ENCODE data around the gene ADH7. TPM values are rescaled to one million over a fixed set of nuclear protein-coding genes. Genes with fewer than 3 reads are reported as not detected.
"Not testable (repeated sequence)": the region's sequence is repeated elsewhere in the genome, so short reads cannot be mapped to it uniquely, and the experiment has no call there.

ADH7 gene
- polyA plus RNA-seq, 3 donors, result not detected

DNA sequence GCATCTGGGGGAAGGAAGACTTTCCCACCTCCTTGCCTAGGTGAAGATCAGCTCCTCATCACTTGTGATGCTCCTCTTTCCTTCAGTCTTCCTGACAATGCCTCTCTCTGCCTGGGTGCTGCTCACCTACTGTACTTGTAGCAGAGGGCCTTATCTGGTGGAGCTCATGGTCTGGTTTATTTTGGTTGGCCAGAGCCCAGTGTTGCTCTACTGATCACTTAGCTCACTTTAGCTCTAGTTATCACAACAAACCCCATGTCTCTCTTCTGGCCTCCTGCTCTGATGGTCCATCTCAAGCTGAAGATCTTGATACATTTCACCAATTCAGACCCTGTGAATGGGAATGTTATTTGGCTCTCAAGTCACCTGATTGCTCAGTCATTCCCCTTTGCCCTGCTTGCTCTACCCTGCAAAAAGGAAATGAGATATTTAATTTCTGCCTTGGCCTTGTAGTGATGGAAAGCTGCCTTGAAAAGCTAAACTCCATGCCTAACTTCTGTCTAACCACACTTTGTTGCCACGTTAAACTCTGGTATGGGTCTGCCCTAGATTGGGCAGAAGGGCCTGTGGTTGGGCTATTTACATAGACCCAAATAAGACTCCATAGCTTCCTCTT is 52.3 kb downstream of the ADH7 start:
- DNase-seq (ENCODE audit: low read depth in 3 of 3, low spot score in 2 of 3), result no peak

DNA sequence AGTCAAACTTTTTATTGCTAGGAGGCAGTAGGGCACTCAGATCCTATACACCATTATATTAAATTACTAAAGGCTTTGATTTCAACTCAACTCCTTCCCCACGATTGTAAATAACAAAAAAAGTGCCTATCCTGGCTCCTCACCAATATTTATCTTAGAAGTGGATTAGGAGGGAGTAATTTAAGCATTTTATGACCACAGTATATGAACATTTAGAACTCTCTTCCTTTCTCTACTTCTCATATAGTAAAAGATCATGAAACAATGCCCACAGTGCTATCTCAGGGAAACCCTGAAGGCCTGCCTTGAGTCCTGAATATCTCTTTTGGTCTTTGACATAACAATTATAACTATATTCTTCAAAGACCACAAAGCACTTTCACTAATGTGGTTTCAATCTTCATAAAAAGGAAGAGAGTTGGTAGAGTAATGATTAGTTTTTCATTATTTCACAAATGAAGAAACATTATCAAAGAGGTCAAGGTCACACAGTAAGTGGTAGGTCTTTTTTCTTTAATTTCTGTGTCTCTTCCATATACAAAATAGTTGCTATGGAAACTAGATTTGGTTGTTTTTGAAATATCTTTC is 53.5 kb downstream of the ADH7 start:
- no peak for DNase-seq (ENCODE audit: low read depth in 3 of 3, low spot score in 2 of 3)

GRCh38 chr4:99379571-99379970 is 55.6 kb downstream of the ADH7 start:
- DNase-seq (ENCODE audit: low read depth in 3 of 3, low spot score in 2 of 3), result no peak

GRCh38 chr4:99378876-99379275 is 56.3 kb downstream of the ADH7 start:
- no peak for DNase-seq (ENCODE audit: low read depth in 3 of 3, low spot score in 2 of 3)

DNA sequence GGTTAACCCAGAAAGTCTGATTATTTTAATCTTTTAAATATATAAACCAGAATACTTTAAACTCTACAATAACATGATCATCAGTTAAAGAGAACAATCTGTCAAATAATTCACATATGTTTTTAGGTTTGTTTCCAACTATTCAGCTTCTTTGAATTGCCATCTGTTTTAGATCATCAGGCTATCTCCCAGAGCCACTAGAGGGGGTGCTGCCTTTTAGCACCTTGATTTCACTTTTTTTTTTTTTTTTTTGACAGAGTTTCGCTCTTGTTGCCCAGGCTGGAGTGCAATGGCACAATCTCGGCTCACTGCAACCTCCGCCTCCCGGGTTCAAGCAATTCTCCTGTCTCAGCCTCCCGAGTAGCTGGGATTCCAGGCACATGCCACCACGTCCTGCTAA is 57.8 kb downstream of the ADH7 start:
- not testable (repeated sequence) for DNase-seq (ENCODE audit: low read depth in 3 of 3, low spot score in 2 of 3)

DNA sequence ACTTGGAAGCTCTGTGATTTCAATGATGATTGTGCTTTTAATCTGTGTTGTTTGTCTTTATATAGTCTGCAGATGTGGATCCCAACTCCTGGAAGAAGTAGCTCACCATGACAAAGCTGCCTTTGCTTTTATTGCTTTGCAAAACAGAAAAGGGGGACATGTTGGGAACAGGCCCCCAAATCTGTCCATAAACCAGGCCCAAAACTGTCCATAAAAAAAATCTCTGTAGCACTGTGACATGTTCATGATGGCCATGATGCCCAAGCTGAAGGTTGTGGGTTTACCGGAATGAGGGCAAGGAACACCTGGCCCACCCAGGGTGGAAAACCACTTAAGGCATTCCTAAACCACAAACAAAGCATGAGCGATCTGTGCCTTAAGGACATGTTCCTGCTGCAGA is 62.7 kb downstream of the ADH7 start:
- not testable (repeated sequence) for DNase-seq (ENCODE audit: low read depth in 3 of 3, low spot score in 2 of 3)

- DNase-seq (ENCODE audit: low read depth in 3 of 3, low spot score in 2 of 3), result not testable (repeated sequence)
These were observed 67.3 kb downstream of the ADH7 start for GRCh38 chr4:99367817-99368216.

DNA sequence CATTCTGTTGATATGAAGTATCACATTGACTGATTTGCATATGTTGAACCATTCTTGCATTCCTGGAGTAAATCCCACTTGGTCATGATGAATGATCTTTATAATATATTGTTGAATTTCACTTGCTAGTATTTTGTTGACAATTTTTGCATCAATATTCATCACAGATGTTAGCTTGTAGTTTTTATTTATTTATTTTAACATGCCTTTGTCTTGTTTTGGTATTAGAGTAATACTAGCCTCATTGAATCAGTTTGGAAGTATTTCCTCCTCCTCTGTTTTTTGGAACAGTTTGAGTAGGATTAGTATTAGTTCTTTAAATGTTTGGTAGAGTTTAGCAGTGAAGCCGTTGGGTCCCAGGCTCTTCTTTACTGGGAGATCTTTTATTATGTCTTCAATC is 68.7 kb downstream of the ADH7 start:
- DNase-seq (ENCODE audit: low read depth in 3 of 3, low spot score in 2 of 3), result no peak

DNA sequence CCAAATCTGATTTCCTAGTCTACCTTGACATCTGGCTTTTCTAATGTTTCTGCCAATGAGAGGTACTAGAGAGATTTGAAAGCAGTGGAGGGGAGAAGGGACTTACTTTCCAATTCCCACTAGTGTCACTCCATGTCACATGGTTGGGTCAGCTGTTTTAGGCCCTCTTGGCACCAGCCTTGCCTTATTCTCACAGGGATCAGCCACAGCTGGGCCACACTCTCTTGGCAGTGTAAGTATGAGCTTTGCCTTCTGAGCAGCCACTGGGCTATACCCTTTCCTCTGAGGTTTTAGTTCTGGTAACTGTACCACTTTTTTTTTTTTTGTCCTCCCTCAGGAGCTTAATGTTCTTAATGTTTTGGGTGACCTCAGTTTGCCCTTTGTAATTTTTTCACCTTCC is 72.4 kb downstream of the ADH7 start:
- DNase-seq (ENCODE audit: low read depth in 3 of 3, low spot score in 2 of 3), result no peak

Other genes starting within 250 kb of the ADH7 start
- gene ADH6, start 216.1 kb downstream of the ADH7 start, polyA plus RNA-seq (ENCODE audit: insufficient read length in 3 of 3), result 10 to 100 TPM; 22.5 to 43.7 (median 28.1) TPM
- gene ADH1A, start 144.4 kb downstream of the ADH7 start, polyA plus RNA-seq (ENCODE audit: insufficient read length in 3 of 3), result under 1 TPM; 0.47 to 0.64 (median 0.52) TPM
- gene ADH1B, start 113.9 kb downstream of the ADH7 start, polyA plus RNA-seq (ENCODE audit: insufficient read length in 3 of 3), result 10 to 100 TPM; 23.1 to 27.3 (median 27.2) TPM
- gene ADH1C, start 82.6 kb downstream of the ADH7 start, polyA plus RNA-seq (ENCODE audit: insufficient read length in 3 of 3), result 100 to 1,000 TPM in 2 of 3 donors, 10 to 100 TPM in 1; 88.0 to 160 (median 147) TPM
- under 1 TPM; 0.13 to 0.55 (median 0.21) TPM for gene C4orf17, start 75.7 kb upstream of the ADH7 start, polyA plus RNA-seq (ENCODE audit: insufficient read length in 3 of 3)
- gene TRMT10A, start 128.7 kb upstream of the ADH7 start, polyA plus RNA-seq (ENCODE audit: insufficient read length in 3 of 3), result 10 to 100 TPM; 16.2 to 17.9 (median 16.3) TPM
- gene MTTP, start 139.5 kb upstream of the ADH7 start, polyA plus RNA-seq (ENCODE audit: insufficient read length in 3 of 3), result 10 to 100 TPM in 2 of 3 donors, 1 to 10 TPM in 1; 8.7 to 17.5 (median 13.2) TPM
- gene C4orf54, start 222.5 kb upstream of the ADH7 start, polyA plus RNA-seq (ENCODE audit: insufficient read length in 3 of 3), result 1 to 10 TPM in 1 of 3 donors, under 1 TPM in 2; 0.59 to 1.3 (median 0.76) TPM